Measurements from ENCODE around the gene BGN. TPM values are rescaled to one million over a fixed set of nuclear protein-coding genes. Genes with fewer than 3 reads are reported as not detected.

Gene BGN
- total and polyA plus RNA-seq, 2 donors (not counting 1 experiment from before 2014, with no cell fraction given) = not detected

- H3K27me3 ChIP-seq (replicated peaks in 1 of 4; ENCODE audit: control extremely low read depth in 1 of 4, control insufficient read depth in 3 of 4, insufficient read depth in 4 of 4, low read length in 3 of 4) = no peaks in the 10 kb centered on the region
- DNase-seq = no peak
- no peak overlapping the region for H3K4me2 ChIP-seq (replicated peaks; ENCODE audit: low read depth, low read length, poor library complexity, severe bottlenecking)
- intact Hi-C loops (cut with micrococcal nuclease) = no loop called here
- H3K9ac ChIP-seq (ENCODE audit: low read length) = no peak overlapping the region
- H3K36me3 ChIP-seq (replicated peaks in 1 of 2; ENCODE audit: control extremely low read depth in 1 of 2, control insufficient read depth in 1 of 2, extremely low read depth in 1 of 2, insufficient read depth in 2 of 2, low read length in 1 of 2) = peaks cover 0 to 4% of the 10 kb centered on the region in 2 experiments
- no peak overlapping the region for H3K4me3 ChIP-seq (ENCODE audit: control extremely low read depth in 1 of 5, extremely low read depth in 1 of 5, insufficient read depth in 1 of 5, low read depth in 2 of 5, low read length in 4 of 5)
- peaks cover 5% of the 10 kb centered on the region for H3K79me2 ChIP-seq (ENCODE audit: control insufficient read depth, insufficient read depth, low read length)
- no peaks in the 10 kb centered on the region for H3K9me3 Mint-ChIP-seq (ENCODE audit: insufficient read depth)
- ChIA-PET POLR2A (no interaction called here), CTCF (interaction anchor here (2.3 kb wide), 1 partner anchor 45 kb away, joined by 15 read pairs; no protein-coding TSS in a partner anchor)
- ATAC-seq (ENCODE audit: low read depth) = no peak
- no peaks in the 10 kb centered on the region for H4K20me1 ChIP-seq (ENCODE audit: control insufficient read depth, insufficient read depth, low read length, poor library complexity, severe bottlenecking)
- no peak overlapping the region for H3K27ac ChIP-seq (ENCODE audit: low read length in 2 of 2)
- peaks cover 1% of the 10 kb centered on the region for H3K4me1 Mint-ChIP-seq
- WGBS (ENCODE audit: insufficient coverage) = 97% methylated on average over 9 of the region's 10 CpGs
- no peak overlapping the region for H3K4me3 Mint-ChIP-seq
- no peak overlapping the region for H2AFZ ChIP-seq (ENCODE audit: insufficient read depth, low read depth, low read length, poor library complexity, severe bottlenecking)
- H3K9me3 ChIP-seq (ENCODE audit: control extremely low read depth in 1 of 3, control insufficient read depth in 2 of 3, insufficient read depth in 1 of 3, low read length in 2 of 3) = no peaks in the 10 kb centered on the region
- TF ChIP-seq, protein P1, sequence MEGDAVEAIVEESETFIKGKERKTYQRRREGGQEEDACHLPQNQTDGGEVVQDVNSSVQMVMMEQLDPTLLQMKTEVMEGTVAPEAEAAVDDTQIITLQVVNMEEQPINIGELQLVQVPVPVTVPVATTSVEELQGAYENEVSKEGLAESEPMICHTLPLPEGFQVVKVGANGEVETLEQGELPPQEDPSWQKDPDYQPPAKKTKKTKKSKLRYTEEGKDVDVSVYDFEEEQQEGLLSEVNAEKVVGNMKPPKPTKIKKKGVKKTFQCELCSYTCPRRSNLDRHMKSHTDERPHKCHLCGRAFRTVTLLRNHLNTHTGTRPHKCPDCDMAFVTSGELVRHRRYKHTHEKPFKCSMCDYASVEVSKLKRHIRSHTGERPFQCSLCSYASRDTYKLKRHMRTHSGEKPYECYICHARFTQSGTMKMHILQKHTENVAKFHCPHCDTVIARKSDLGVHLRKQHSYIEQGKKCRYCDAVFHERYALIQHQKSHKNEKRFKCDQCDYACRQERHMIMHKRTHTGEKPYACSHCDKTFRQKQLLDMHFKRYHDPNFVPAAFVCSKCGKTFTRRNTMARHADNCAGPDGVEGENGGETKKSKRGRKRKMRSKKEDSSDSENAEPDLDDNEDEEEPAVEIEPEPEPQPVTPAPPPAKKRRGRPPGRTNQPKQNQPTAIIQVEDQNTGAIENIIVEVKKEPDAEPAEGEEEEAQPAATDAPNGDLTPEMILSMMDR (IDR thresholded peaks at IDR 0.05) = no peak
- TF ChIP-seq EZH2 (IDR thresholded peaks at IDR 0.05; ENCODE audit: borderline replicate concordance, insufficient read depth, low read depth, low read length, poor library complexity, severe bottlenecking) = no peak
- H3K27ac Mint-ChIP-seq = no peak overlapping the region
- H3K27me3 Mint-ChIP-seq = no peaks in the 10 kb centered on the region
- no peaks in the 10 kb centered on the region for H3K4me1 ChIP-seq (ENCODE audit: control insufficient read depth in 2 of 2, insufficient read depth in 2 of 2, low read length in 2 of 2)
Measured at GRCh38 chrX:153462291-153462690, 32.5 kb upstream of the BGN start.

GRCh38 chrX:153463031-153463430 lies 31.7 kb upstream of the BGN start:
- H4K20me1 ChIP-seq (ENCODE audit: control insufficient read depth, insufficient read depth, low read length, poor library complexity, severe bottlenecking) = no peaks in the 10 kb centered on the region
- H3K4me1 Mint-ChIP-seq = peaks cover 5% of the 10 kb centered on the region
- no peak overlapping the region for H2AFZ ChIP-seq (ENCODE audit: insufficient read depth, low read depth, low read length, poor library complexity, severe bottlenecking)
- no peaks in the 10 kb centered on the region for H3K9me3 ChIP-seq (ENCODE audit: control extremely low read depth in 1 of 3, control insufficient read depth in 2 of 3, insufficient read depth in 1 of 3, low read length in 2 of 3)
- no peak for ATAC-seq (ENCODE audit: low read depth)
- DNase-seq = no peak
- H3K27ac ChIP-seq (ENCODE audit: low read length in 2 of 2) = no peak overlapping the region
- H3K9ac ChIP-seq (ENCODE audit: low read length) = no peak overlapping the region
- H3K4me3 Mint-ChIP-seq = no peak overlapping the region
- no peaks in the 10 kb centered on the region for H3K4me1 ChIP-seq (ENCODE audit: control insufficient read depth in 2 of 2, insufficient read depth in 2 of 2, low read length in 2 of 2)
- intact Hi-C loops (cut with micrococcal nuclease) = no loop called here
- H3K4me2 ChIP-seq (replicated peaks; ENCODE audit: low read depth, low read length, poor library complexity, severe bottlenecking) = no peak overlapping the region
- no peak for TF ChIP-seq EZH2 (IDR thresholded peaks at IDR 0.05; ENCODE audit: borderline replicate concordance, insufficient read depth, low read depth, low read length, poor library complexity, severe bottlenecking)
- TF ChIP-seq, protein P1 (IDR thresholded peaks at IDR 0.05) = no peak
- no peaks in the 10 kb centered on the region for H3K9me3 Mint-ChIP-seq (ENCODE audit: insufficient read depth)
- no peak overlapping the region for H3K27ac Mint-ChIP-seq
- CTCF ChIA-PET = no interaction called here
- H3K79me2 ChIP-seq (ENCODE audit: control insufficient read depth, insufficient read depth, low read length) = peaks cover 12% of the 10 kb centered on the region
- no peaks in the 10 kb centered on the region for H3K27me3 ChIP-seq (replicated peaks in 1 of 4; ENCODE audit: control extremely low read depth in 1 of 4, control insufficient read depth in 3 of 4, insufficient read depth in 4 of 4, low read length in 3 of 4)
- no peak overlapping the region for H3K4me3 ChIP-seq (ENCODE audit: control extremely low read depth in 1 of 5, extremely low read depth in 1 of 5, insufficient read depth in 1 of 5, low read depth in 2 of 5, low read length in 4 of 5)
- peaks cover 0 to 4% of the 10 kb centered on the region in 2 experiments for H3K36me3 ChIP-seq (replicated peaks in 1 of 2; ENCODE audit: control extremely low read depth in 1 of 2, control insufficient read depth in 1 of 2, extremely low read depth in 1 of 2, insufficient read depth in 2 of 2, low read length in 1 of 2)
- POLR2A ChIA-PET = no interaction called here
- 100% methylated on average over 2 of the region's 6 CpGs for WGBS (ENCODE audit: insufficient coverage)
- no peaks in the 10 kb centered on the region for H3K27me3 Mint-ChIP-seq
